HG02938 (cell line): Measurements from ENCODE around the gene FBN2.
"Not testable (repeated sequence)": the region's sequence is repeated elsewhere in the genome, so short reads cannot be mapped to it uniquely, and the experiment has no call there.

Experiments
- ATAC-seq: cut with Tn5 transposase; IDR thresholded peaks from one replicate; pipeline ENCODE4 v1.9.1; 2021; ENCODE audit warnings: mild to moderate bottlenecking, moderate library complexity; ENCODE audit not compliant: unreplicated experiment

Gene FBN2

GRCh38 chr5:128535251-128535650, 2.8 kb downstream of the FBN2 start:
- ATAC-seq = no peak

GRCh38 chr5:128534726-128535125, 3.3 kb downstream of the FBN2 start:
- ATAC-seq = no peak

GRCh38 chr5:128532776-128533175, 5.3 kb downstream of the FBN2 start:
- no peak for ATAC-seq

GRCh38 chr5:128532127-128532526, 5.9 kb downstream of the FBN2 start:
- no peak for ATAC-seq

- ATAC-seq = no peak
Observed at GRCh38 chr5:128528637-128529255, 9.3 kb downstream of the FBN2 start.

- ATAC-seq = no peak
Observed at GRCh38 chr5:128528126-128528525, 9.9 kb downstream of the FBN2 start.

GRCh38 chr5:128527077-128527476, 11.0 kb downstream of the FBN2 start:
- no peak for ATAC-seq

GRCh38 chr5:128522336-128522735, 15.7 kb downstream of the FBN2 start:
- ATAC-seq = no peak

GRCh38 chr5:128519827-128520226, 18.2 kb downstream of the FBN2 start:
- no peak for ATAC-seq

- no peak for ATAC-seq
Observed at GRCh38 chr5:128516978-128517377, 21.1 kb downstream of the FBN2 start.

- ATAC-seq = no peak
Observed at GRCh38 chr5:128513806-128514205, 24.2 kb downstream of the FBN2 start.

GRCh38 chr5:128512894-128513293, 25.2 kb downstream of the FBN2 start:
- no peak for ATAC-seq

GRCh38 chr5:128506643-128507042, 31.4 kb downstream of the FBN2 start:
- ATAC-seq = no peak

- ATAC-seq = not testable (repeated sequence)
Observed at GRCh38 chr5:128503727-128504126, 34.3 kb downstream of the FBN2 start.

- no peak for ATAC-seq
Observed at GRCh38 chr5:128498844-128499455, 39.1 kb downstream of the FBN2 start.

GRCh38 chr5:128494516-128494915, 43.5 kb downstream of the FBN2 start:
- no peak for ATAC-seq

GRCh38 chr5:128493657-128494329, 44.3 kb downstream of the FBN2 start:
- ATAC-seq = no peak

GRCh38 chr5:128491291-128491690, 46.8 kb downstream of the FBN2 start:
- ATAC-seq = no peak

GRCh38 chr5:128490761-128491160, 47.3 kb downstream of the FBN2 start:
- no peak for ATAC-seq

GRCh38 chr5:128487041-128487440, 51.0 kb downstream of the FBN2 start:
- ATAC-seq = no peak

- no peak for ATAC-seq
Observed at GRCh38 chr5:128483738-128484137, 54.3 kb downstream of the FBN2 start.

GRCh38 chr5:128480906-128481633, 57.0 kb downstream of the FBN2 start:
- ATAC-seq = no peak
